GM12801 (cell line): ENCODE data around the gene SIGLEC9.

ENCODE experiments used
- TF ChIP-seq, protein P1 (sequence below): IDR thresholded peaks from one replicate; pipeline ENCODE4 v1.5.1; 2011; ENCODE audit warnings: control low read depth; ENCODE audit not compliant: insufficient read length; ENCODE audit errors: extremely low read depth

SIGLEC9 gene

DNA sequence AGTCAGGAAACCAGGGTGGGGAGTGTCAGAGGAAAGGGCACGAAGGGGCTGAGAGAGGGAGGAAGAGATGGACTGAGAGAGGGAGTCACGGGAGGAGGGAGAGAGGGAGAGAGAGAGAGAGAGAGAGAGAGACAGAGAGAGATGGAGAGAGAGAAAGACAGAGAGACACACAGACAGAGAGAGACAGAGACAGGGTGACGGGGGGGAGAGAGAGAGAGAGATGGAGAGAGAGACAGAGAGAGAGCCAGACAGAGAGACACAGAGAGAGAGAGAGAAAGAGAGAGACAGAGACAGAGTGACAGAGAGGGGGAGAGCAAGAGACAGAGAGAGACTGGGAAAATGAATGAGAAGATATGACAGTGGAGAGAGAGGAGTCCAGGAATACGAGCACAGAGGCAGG is 41.5 kb upstream of the SIGLEC9 start:
- TF ChIP-seq, protein P1, sequence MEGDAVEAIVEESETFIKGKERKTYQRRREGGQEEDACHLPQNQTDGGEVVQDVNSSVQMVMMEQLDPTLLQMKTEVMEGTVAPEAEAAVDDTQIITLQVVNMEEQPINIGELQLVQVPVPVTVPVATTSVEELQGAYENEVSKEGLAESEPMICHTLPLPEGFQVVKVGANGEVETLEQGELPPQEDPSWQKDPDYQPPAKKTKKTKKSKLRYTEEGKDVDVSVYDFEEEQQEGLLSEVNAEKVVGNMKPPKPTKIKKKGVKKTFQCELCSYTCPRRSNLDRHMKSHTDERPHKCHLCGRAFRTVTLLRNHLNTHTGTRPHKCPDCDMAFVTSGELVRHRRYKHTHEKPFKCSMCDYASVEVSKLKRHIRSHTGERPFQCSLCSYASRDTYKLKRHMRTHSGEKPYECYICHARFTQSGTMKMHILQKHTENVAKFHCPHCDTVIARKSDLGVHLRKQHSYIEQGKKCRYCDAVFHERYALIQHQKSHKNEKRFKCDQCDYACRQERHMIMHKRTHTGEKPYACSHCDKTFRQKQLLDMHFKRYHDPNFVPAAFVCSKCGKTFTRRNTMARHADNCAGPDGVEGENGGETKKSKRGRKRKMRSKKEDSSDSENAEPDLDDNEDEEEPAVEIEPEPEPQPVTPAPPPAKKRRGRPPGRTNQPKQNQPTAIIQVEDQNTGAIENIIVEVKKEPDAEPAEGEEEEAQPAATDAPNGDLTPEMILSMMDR = no peak

DNA sequence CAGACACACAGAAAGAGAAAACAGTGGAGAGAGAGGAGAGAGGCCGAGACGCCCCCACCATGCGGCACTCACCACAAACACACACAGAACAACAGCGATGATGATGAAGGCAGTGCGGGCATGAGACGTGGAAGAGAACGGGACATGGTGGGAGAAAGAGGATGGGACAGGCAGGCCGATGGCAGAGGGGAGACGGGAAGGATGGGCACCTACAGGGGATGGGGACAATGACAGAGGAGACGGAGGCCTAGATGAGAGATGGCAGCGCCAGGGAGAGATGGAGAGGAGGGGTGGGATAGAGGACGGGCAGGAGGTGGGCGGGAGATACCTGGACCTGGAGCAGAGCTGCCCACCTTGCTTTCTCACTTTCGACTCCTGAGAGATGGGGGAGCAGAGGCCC is 40.9 kb upstream of the SIGLEC9 start:
- TF ChIP-seq, protein P1 = no peak

DNA sequence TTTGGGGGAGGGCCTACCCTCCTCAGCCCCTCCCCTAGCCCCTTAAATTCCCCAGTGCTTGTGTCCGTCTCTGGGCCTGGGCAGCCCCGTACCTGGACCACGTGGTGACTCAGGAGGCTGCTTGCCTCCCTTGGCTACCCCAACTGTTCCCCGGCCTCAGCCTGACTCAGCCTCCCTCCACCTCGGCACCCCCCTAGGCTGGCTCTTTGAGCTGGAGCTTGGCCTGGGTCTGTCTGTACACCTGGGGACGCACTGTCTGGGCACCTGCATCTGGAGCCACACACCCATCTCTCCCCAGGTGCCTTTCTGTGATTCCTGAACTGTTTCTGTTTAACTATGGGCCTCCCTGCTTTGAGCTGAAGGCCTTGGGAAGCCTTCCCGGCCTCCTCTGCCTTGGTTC is 40.2 kb upstream of the SIGLEC9 start:
- TF ChIP-seq, protein P1 = no peak

DNA sequence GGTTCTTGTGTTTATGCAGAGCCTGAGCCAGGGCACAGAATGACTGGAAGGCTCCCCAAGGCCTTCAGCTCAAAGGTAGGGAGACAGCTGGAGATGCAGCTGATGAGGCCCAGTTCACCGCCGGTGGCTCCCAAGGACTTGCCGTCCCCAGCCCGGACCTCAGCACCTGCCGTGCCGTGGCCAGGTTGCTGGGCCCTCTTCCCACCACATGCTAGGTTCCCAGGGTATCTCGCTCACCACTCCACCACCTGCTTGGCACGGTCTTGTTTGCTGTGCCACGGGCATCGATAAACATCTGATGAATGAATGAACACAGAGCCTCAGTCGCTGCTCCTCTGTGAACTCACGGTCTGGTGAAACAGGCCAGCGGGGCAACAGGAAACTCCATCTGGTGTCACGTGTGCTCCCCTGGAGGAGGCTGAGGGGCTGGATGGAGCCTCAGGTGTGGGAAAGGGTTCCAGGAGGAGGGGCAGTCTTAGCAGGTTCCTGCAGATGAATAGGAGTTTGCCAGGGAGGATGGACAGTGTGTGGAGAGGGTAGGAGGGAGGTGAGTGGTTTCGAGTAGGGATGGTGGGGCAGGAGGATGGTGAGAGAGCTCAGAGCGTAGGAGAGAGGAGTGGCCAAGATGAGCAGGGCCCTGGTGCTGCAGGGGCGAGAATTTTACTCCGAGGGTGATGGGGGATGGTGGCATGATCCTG is 38.4 kb upstream of the SIGLEC9 start:
- TF ChIP-seq, protein P1 = no peak

DNA sequence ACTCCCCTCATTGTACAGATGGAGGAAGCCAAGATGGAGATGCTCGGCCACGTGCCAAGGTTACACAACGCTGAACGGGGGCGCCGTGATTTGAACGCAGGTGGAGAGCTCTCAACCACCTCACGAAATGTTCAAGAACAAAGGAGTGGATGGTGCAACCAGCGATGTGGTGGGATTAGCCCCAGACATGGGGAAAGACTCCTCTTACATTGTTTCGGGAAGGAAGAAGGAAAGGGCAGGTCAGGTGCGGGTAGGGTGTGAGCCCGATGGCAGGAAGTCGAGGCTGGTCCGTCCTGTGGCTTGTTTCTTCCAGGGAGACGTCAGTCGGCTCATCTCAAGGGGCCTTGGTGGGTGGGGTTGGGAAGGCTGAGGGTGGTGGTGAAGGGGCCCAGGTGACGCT is 34.9 kb upstream of the SIGLEC9 start:
- TF ChIP-seq, protein P1 = no peak

DNA sequence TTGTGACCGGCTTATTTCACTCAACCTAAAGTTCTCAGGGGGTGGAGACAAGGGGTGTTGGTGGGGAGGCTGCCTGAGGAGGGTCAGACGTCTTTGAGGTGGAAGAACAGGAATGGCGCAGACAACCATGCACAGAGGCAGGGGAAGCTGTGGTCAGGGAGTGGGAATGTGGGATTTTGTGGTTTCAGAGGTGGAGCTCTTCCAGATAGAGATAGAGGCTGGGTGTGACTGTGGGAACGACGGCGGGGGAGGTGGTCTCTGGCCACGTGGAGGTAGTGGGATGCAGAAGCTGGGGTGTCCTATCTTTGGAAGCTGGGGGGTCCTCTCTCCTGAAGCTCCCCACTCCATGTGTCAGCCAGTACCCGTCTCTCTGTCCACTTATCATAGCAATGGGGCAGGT is 34.2 kb upstream of the SIGLEC9 start:
- TF ChIP-seq, protein P1 = no peak

DNA sequence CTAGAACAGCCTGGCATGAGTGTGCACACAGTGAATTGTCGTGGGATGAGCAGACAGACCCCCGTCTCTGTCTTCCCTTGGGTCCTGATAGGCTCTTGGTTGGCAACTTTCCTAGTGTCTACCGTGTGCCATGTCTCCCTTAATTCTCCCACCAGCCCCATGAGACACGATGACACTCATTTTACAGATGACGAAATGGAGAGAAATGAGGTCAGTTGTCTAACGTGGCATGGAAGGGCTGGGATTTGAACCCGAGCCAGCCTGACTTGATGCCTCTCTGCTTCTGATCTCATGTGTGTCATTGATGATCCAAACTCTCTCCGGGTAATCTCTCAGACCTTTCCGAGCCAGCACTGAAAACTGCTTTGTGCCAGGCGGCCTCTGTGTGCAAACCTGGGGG is 33.6 kb upstream of the SIGLEC9 start:
- TF ChIP-seq, protein P1 = no peak
